Cardiac fibroblast (primary cell): ENCODE measurements around the gene ENDOV.

Experiments used
- DNase-seq, 2 donors: peaks; one replicate each; pipeline versions ENCODE4 v3.0.0 to v3.0.0-alpha.2; 2010; ENCODE audit warnings: low read depth in 2 of 2
- H3K4me3 ChIP-seq, 2 donors: replicated peaks in 1 of 2; 1 replicate in 1 of 2; 2 replicates in 1 of 2; pipeline ENCODE4 v1.5.1; 2011; ENCODE audit warnings: low read depth in 2 of 2, low read length in 2 of 2, mild to moderate bottlenecking in 2 of 2, moderate library complexity in 1 of 2
- CTCF ChIP-seq: IDR thresholded peaks from one replicate; pipeline ENCODE4 v1.5.1; 2011; ENCODE audit warnings: low read depth, mild to moderate bottlenecking, low read length, inconsistent platforms

ENDOV gene

GRCh38 chr17:80458016-80458415, 43.0 kb downstream of the ENDOV start:
- DNase-seq: no peak
- no peak overlapping the region for H3K4me3 ChIP-seq
- TF ChIP-seq CTCF: no peak

GRCh38 chr17:80459234-80459633, 44.3 kb downstream of the ENDOV start:
- DNase-seq: no peak
- TF ChIP-seq CTCF: no peak
- no peak overlapping the region for H3K4me3 ChIP-seq

- peak in 1 of 2 donors; percentile 15 for DNase-seq
- TF ChIP-seq CTCF: no peak
- no peak overlapping the region for H3K4me3 ChIP-seq
Observed at GRCh38 chr17:80460429-80460834, 45.5 kb downstream of the ENDOV start.

- no peak for TF ChIP-seq CTCF
- no peak for DNase-seq
- no peak overlapping the region for H3K4me3 ChIP-seq
Observed at GRCh38 chr17:80461528-80462160, 46.7 kb downstream of the ENDOV start.

GRCh38 chr17:80463784-80464400, 48.9 kb downstream of the ENDOV start:
- H3K4me3 ChIP-seq: no peak overlapping the region
- TF ChIP-seq CTCF: no peak
- no peak for DNase-seq

- no peak overlapping the region for H3K4me3 ChIP-seq
- DNase-seq: no peak
- TF ChIP-seq CTCF: no peak
Observed at GRCh38 chr17:80464486-80464885, 49.5 kb downstream of the ENDOV start.
